Cerebellar cortex (tissue), 1 donor: ENCODE data around the gene WSB1.

Source experiments
- DNase-seq: peaks from one replicate; pipeline ENCODE4 v3.0.0-alpha.2; 2015; ENCODE audit warnings: low spot score

Gene WSB1

DNA sequence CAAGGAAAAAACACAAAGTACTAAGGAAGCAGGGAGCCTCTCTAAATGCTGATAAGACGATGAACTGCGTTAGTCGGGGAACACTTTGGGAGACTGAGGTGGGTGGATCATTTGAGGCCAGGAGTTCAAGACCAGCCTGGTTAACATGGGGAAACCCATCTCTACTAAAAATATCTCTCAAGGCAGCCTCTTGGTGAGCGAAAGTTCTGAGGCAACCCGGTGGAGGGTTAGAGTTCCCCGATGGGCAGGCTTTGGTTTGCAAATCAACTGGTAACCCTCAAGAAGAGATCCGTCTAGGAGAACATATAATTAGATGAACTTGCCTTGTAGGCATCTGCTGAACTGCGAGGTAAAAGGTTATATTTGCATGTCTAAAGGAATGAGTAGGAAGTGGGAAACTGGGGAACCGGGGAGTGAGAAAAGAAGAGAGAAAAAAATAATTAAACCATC lies 44.6 kb downstream of the WSB1 start:
- no peak for DNase-seq

DNA sequence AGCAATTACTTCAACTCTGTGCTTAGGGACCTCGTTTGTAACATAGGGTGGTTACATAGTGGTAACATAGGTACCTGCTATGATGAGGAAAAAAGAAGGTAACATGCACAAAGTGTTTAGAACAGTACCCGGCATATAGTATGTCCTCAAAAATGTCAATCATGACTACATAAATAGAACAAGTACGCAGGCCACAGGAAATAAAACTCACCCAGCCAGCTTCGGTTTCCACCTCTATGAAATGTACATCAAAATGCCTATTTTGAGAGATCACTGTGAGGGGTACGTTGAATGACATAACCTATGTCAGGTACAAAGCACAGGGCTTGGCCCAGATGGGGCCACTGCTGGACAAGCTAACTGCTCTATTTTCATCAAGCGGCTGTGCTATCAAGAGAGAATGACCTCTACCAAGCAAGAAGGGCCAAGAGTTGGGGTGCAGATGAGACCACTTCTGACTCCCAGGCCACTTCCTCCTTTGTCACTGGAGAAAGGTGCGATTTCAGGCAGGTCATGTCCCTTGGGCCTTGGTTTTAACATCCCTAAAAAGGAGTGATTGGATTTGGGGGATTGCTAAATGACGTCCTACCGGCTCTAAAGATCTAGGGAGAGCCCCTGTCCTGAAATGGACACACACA lies 45.4 kb downstream of the WSB1 start:
- no peak for DNase-seq

DNA sequence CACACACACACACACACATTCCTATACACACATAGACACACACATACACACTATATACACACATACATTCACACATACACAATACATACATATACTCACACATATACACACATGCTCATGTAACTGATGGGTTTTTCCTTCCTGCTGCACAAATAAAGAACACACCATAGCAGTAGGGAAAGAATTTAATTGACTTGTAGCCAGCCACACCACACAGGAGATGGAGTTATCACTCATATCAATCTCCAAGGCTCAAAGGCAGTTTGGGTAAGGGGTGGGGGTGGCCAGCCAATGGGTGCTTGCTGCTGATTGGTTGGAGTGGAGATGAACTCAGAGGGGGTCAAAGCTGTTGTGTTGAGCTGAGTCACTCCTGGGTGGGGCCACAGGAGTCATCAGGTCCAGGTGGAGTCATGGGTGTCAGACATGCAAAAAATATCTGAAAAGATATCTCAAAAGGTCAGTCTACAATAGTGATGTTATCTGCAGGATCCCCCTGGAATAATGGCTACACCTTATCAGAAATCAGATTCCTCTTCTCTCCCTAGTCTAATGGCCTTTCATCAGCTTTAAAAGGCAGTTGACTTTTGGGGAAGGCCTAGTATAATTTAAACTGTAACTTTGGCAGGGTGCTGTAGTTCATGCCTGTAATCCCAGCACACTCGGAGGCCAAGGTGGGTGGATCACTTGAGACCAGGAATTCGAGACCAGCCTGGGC lies 46.1 kb downstream of the WSB1 start:
- no peak for DNase-seq

DNA sequence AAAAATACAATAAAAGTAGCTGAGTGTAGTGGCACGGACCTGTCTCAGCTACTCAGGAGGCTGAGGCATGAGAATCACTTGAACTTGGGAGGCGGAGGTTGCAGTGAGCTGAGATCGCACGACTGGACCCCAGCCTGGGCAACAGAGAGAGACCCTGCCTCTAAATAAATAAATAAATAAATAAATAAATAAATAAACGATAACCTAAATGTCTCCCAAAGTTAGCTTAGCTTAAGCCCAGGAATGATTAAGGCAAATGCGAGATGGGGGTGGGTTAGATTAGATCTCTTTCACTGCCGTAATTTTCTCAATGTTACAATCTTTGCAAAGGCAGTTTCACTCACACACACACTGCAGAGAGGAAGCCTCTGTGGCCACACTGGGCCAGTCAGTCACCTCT lies 46.7 kb downstream of the WSB1 start:
- no peak for DNase-seq

DNA sequence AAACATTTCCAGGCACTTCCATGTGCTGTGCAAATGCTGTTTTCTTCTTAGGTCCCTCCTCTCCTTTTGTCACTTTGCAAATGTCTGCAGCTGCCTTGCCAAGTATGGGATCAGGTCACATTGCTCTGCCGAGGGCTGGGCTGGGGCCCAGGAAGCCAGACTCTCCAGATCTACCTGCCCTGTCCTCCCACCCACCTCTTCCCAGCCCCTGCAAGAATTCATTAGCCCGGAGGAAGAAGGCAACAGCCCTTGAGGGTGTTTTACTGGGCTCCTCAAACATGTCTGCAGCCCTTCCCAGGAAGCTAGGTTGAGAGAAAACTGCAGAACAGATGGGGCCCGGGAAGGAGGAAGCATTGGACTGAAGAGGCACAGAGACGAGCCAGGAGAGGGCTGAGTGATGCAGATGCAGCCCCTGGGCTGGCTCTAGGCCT lies 47.1 kb downstream of the WSB1 start:
- peak; percentile 35 for DNase-seq

DNA sequence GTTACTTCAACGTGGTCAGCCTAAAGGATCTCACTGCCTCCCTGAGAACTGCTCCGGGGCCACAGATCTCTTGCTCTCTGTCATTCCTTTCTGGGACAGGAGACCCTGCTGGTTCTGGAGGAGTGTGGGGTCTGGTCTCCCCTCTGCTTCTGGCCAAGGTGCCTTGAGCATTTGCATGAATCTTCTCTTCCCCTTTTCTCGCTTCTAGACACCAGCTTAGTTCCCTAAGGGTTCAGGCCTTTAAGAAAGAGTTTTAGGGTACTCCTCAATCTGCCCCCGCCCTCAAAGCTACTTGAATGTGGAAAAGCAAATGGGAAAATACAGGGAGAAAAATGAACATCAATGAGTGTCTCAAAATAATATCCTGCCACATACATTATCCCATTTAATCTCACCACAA lies 48.1 kb downstream of the WSB1 start:
- DNase-seq, result no peak

DNA sequence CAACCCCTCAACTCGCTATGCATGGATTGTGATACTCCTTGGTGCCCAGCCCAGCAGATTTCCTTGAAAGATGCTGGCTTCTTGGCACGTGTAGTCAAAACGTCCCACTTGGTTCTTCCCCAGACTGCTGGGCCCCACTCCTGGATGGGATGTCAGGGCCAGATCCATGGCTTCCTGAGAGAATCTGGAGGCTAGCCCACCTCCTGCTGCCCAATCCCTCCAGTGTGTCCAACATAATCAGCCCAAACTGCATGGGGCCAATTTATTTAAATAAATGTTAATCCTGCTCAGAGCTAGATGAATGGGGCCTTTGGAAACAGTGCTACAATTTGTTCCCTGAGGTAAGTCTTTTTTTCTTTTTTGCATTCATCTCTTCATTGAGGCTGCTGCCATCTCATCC lies 49.4 kb downstream of the WSB1 start:
- DNase-seq, result no peak

DNA sequence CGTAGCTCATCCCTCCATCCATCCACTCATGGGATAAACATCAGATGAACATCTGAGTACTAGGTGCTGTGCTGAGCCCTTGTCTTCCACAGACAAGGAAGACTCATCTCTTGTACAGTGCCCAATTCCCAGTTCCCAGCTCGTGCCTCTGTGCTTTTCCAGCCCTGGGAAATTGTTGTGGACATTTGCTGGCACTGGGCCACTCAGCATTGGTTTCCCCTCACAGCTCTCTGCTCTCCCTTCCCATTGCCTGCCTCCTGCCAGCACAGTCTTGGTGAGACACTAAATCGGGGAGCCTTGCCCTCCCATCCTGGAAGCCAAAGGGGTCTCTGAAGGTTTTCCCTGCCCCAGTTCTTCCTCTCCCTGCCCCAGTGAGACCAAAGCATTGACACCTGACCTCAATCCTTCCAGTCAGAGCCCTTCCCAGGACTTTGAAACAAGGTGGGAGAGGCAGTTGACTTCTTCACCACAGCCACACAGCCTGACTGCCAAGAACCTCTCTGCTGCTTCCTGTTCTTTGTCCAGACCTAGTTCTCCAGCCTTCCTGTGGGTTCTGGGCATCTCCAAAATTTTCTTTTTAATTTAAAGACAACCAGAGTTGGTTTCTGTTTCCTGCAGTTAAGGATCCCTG lies 50.2 kb downstream of the WSB1 start:
- DNase-seq, result no peak

DNA sequence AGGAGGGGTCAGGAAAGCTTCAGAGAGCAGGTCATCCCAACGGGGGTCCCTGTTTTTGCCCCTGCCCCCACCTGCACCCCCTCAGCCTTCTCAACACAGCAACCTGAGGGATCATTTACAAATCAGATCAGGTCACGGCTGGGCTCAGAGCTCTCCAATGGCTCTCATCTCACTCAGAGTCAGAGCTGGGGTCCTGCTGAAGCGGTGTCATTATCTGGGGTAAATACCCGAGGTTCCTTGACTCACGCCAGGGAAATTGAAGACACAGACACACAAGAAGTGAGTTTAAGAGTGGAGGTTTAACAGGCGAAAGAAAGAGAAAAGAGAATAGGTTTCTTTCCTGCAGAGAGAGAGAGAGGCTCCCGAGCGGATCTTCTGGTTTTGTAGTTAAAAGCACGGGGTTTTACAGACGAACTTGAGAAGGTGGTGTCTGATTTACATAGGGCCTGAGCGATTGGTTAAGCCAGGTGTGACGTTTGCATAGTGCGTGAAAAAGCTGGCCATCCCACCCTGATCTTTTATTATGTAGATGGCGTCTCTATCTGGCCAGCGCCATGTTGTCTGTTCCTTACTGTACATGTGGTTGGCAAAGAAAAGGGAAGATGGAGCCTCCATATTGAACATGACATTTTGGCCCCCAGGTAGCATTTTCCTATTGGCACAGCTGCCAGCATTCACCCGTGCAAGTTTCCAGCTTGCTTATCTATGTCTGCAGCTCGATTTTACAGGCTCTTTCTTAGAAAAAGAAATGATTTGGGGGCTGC lies 51.4 kb downstream of the WSB1 start:
- no peak for DNase-seq

DNA sequence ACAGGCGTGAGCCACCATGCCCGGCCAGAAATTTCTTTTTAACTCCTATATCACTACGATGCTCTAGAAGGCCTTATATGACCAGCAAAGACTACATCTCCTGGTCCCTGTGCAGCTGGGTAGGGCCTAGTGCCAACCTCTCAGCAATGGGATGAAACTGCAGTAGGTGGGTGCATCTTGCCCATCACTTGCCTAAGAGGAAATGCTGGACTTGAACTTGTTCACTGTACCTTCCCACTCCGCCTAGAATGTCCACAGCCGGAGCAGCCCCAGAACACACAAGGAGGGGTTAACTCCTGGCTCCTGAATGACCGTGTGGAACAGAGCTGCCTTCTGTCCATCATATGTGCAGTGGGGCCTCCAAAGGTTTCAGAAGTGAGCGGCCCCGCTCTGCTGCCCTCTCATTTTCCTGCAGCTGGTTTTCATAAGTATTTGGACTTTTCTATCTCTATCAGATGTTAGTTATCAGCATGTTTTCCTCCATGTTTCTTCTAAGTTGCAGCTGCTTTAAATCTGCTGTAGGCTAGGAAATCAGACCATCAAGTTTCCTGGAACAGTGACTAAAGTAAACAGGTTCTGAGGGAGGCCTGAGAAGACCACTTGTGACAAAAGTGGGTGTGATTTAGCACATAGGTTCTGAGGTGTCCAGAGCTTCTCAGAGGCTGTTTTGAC lies 52.5 kb downstream of the WSB1 start:
- no peak for DNase-seq

DNA sequence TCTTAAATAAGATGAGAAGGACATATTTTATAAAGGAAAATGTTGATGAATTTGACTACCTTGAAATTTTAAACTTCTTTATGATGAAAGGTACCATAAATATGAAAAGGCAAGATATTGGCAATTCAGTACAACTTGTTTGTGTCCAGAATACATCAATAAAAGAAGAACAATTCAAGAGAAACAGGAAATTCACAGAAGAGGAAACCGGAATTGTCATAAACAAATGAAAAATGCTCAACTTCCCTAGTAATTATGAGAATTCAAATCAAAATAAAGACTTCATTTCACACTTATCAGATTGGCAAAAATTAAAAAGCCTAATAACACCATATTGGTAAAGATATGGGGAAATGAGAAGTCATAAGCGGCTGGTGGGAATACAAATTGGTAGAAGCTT lies 54.3 kb downstream of the WSB1 start:
- no peak for DNase-seq

DNA sequence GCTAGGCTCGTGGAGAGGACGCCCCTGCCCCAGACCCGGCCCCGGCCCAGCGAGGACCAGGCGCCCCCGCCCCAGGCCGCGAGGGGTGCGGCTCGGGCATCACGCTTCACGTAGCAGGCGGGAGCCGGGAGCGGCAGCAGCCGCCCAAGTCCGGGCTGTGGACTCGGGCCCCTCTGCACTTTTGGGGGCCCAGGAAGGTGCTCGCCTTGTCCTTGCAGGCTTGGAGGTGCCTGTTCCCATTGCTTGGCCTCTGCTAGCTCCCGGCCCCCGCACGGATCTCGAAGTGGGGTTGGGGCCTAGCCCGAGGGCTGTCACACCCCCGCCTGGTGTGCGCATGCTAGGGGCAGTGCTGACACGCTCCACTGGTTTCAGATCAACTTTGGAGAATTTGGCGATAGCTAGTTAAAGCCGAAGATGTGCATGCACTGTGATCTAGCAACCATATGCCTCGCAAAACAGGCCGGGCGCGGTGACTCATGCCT lies 55.7 kb downstream of the WSB1 start:
- no peak for DNase-seq

DNA sequence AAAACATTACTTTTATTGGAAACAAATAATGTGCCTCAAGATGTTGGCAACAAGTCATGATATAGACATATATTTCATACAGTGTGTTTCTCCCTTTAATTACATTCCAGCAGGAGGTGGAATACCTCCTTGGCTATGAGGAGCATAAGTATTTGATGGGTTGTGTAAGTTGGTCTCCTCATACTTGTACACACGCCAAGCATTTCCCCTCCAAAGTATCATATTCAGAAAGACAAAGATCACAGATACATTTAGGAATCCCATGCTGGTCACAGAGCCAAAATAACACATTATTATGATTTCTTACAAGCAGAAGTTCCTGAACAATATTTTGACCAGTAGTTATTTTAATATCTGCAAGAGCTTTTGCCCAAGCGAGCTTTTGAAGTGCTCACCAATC lies 57.8 kb downstream of the WSB1 start:
- no peak for DNase-seq

DNA sequence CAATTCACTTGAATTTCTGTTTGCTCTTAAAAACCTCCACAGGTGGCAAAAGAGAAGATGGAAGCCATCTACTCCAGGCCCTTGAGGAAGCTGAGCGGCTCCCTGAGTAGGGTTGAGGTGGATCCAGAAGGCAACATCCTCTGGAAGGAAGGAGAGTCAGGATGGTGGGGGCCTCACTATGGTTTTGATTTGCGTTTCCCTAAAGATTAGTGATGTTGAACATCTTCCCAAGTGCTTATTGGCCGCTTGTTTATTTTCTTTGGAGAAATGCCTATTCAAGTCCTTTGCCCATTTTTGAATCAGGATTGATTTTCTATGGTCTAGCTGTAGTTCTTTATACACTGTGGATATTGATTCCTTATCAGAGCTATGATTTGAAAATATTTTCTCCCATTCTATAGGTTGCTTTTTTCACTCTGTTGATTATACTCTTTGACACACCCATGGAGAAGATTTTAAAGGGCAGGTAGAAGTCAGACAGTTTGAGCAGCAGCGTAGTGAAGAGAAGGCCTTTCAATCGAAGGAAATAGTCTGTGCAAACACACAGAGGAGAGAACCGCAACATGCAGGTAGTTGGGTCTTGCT lies 58.6 kb downstream of the WSB1 start:
- no peak for DNase-seq

DNA sequence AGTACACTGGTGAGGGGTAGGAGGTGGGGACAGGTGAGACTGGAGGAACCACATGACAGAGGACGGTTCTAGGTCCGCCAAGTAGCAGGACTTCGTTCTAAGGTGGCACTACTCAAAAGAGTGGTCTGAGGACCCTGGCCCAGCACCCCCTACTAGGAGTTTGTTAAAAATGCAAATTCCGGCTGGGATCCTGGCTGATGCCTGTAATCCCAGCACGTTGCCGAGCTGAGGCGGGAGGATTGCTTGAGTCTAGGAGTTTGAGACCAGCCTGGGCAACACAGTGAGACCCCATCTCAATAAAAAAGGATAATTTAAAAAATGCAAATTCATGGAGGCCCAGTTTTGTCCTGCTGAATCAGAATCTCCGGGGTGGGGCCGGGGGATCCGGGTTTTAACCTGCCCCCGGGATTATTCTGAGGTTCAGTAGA lies 59.1 kb downstream of the WSB1 start:
- DNase-seq, result no peak

DNA sequence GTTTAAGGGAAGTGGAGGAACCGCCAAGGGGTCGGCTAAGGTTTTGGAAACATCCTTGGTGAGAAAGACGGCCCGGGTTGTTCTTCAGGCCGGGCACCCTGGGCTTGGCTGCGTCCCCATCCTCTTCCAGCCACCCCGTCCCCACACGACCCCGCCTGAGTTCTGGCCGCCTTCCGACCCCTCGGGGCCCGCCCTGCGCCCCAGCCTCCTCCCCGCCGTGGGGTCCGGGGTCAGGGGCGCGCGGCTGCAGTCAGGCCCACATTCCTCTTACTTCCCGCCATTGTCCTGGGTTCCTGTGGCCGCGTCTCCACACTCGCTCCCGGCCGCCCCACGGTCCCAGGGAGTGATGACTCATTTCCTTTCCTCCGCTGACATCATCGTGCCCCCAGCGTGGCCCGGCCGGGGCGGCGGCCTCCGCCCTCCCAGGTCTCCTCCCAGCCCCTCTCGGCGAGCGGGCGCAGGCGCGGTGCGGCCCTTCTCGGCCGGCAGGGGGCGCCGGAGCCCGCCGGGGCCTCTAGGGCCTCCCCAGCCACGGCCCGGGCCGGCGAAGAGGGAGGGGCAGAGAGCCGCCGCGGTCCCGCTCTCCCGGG lies 59.6 kb downstream of the WSB1 start:
- peak; percentile 82 for DNase-seq

DNA sequence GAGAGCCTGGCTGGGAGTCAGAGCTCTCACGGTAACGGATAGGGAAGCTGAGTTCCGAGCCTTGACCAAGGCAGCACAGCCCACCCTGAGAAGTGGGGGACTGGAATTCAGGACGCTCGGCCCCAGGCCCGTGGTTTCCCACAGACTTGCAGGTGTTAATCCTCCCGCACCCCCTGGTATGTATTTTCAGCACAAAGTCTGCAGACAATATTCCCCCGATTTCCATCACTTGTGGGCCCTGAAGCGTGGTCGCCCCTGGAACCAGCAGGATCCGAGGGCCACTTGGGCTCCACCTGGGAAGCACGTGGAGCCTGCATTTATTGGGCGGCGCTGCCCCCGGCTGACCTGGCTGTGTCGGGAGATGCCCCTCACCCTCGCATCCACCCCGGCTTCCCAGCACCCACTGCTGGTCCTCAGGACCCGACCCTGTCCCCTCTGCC lies 60.2 kb downstream of the WSB1 start:
- no peak for DNase-seq

DNA sequence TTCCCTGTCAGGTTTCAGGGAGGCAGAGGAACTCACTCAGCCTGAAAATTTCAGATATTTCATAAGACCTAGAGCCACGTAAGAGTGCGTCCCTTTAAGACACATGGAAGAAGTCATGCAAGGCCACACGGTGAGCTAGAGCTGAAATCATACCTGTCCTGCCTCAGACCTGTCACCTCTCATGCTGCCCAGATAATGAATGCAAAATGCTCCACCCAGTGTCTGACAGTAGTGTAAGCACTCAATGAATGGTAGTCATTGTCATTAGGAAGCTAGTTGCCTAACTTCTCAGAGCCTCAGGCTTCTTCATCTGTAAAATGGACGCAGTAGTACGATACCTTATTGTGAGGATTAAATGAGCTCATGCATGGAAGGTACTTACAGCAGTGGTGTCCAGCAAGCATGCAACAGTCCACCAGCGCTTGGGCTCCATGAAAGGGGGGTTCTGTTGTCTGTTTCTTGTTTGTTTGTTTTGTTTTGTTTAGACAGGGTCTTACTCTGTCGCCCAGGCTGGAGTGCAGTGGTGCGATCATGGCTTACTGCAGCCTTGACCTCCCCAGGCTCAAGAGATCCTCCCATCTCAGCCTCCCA lies 60.7 kb downstream of the WSB1 start:
- peak; percentile 31 for DNase-seq

DNA sequence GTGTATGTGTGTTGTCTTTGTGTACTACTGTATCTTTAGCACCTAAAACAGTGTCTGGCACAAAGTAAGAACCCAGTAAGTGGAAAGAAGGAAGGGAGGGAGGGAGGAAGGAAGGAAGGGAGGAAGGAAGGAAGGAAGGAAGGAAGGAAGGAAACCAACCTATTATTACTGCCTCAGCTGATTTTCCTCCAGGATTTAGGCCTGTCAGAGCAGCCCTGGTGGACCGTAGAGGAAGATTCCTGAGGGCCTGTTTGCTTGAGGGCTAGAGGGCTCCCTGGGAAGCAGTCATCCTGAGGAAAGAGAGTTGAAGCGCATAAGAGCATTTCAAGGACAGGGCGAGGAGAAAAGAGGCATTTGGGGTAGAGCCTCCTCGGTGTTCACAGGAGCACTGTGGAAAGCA lies 61.5 kb downstream of the WSB1 start:
- no peak for DNase-seq

DNA sequence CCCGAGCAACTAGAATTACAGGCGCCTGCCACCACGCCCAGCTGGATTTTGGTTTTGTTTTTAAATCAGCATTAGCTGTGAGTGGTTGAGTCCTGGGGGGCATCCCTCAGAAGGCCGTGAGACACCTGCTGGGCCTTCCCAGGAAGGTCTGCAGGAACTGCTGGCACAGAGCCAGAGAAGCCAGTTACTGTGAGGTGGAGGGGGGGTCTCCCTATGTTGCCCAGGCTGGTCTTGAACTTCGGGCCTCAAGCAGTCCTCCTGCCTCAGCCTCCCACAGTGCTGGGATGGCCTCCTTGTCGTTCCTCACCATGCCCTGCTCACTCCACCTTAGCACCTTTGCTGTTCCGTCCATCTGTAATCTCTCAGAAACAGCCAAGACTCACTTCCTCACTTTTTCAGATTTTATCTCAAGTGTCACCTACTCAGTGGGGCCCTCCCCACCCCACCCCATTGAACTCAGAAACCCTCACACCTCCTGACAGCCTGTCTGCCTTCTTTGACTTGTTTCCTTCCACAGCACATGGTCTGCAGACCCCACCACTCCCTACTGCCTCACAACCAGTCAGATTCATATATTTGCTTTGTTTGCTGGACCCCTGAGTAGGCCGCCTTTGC lies 62.3 kb downstream of the WSB1 start:
- DNase-seq, result no peak
